RWPE1 (cell line): ENCODE data around the gene KIF5C.

Source experiments
- CTCF ChIA-PET: fragments of 350-600 bp; sonication (Branson Sonifier 250); formaldehyde crosslinking; extraction: SDS; loops from one replicate; lab custom pipeline; 2021; lab: Yijun Ruan, JAX
- POLR2A ChIA-PET: fragments of 400-600 bp; formaldehyde crosslinking; extraction: SDS; loops from one replicate; lab custom pipeline; 2020; ENCODE audit warnings: antibody characterized with exemption; ENCODE audit not compliant: low non-redundant PET; lab: Yijun Ruan, JAX
- DNase-seq: peaks from one replicate; pipeline ENCODE4 v3.0.0; 2012; ENCODE audit warnings: low spot score
- H3K27ac ChIP-seq: fragments of 450-650 bp; 2 replicates; pipeline ENCODE4 v1.5.1; 2017
- CTCF ChIP-seq: fragments of 450-650 bp; conservative IDR thresholded peaks from 2 replicates; pipeline ENCODE4 v1.5.1; 2017; ENCODE audit warnings: low read depth, mild to moderate bottlenecking

Gene KIF5C

GRCh38 chr2:148903294-148903693 is 28.3 kb downstream of the KIF5C start:
- no peak for DNase-seq
- no peak overlapping the region for H3K27ac ChIP-seq
- no peak for TF ChIP-seq CTCF
- CTCF ChIA-PET = no interaction called here
- POLR2A ChIA-PET = no interaction called here

- no peak for TF ChIP-seq CTCF
- ChIA-PET POLR2A (no interaction called here), CTCF (no interaction called here)
- no peak overlapping the region for H3K27ac ChIP-seq
- no peak for DNase-seq
Observed at GRCh38 chr2:148903979-148904378, 29.0 kb downstream of the KIF5C start.

GRCh38 chr2:148906124-148906523 is 31.1 kb downstream of the KIF5C start:
- ChIA-PET CTCF (no interaction called here), POLR2A (no interaction called here)
- no peak for TF ChIP-seq CTCF
- no peak for DNase-seq
- no peak overlapping the region for H3K27ac ChIP-seq

- POLR2A ChIA-PET = no interaction called here
- no peak overlapping the region for H3K27ac ChIP-seq
- no peak for DNase-seq
- no peak for TF ChIP-seq CTCF
- CTCF ChIA-PET = no interaction called here
Observed at GRCh38 chr2:148907085-148907785, 32.2 kb downstream of the KIF5C start.

GRCh38 chr2:148909114-148909513 is 34.1 kb downstream of the KIF5C start:
- TF ChIP-seq CTCF = no peak
- no peak overlapping the region for H3K27ac ChIP-seq
- ChIA-PET POLR2A (no interaction called here), CTCF (no interaction called here)
- no peak for DNase-seq

GRCh38 chr2:148913061-148913460 is 38.0 kb downstream of the KIF5C start:
- TF ChIP-seq CTCF = no peak
- no peak overlapping the region for H3K27ac ChIP-seq
- ChIA-PET CTCF (interaction anchor here (1.4 kb wide), 1 partner anchor 13 kb away, joined by 3 read pairs; no protein-coding TSS in a partner anchor), POLR2A (no interaction called here)
- DNase-seq = no peak
